ENCODE results near the gene PRMT1. TPM values are rescaled to one million over a fixed set of nuclear protein-coding genes. Genes with fewer than 3 reads are reported as not detected.

The PRMT1 gene
- total and polyA plus RNA-seq, 2 donors (not counting 1 experiment from before 2014, with no cell fraction given) = 175 to 310 TPM

DNA sequence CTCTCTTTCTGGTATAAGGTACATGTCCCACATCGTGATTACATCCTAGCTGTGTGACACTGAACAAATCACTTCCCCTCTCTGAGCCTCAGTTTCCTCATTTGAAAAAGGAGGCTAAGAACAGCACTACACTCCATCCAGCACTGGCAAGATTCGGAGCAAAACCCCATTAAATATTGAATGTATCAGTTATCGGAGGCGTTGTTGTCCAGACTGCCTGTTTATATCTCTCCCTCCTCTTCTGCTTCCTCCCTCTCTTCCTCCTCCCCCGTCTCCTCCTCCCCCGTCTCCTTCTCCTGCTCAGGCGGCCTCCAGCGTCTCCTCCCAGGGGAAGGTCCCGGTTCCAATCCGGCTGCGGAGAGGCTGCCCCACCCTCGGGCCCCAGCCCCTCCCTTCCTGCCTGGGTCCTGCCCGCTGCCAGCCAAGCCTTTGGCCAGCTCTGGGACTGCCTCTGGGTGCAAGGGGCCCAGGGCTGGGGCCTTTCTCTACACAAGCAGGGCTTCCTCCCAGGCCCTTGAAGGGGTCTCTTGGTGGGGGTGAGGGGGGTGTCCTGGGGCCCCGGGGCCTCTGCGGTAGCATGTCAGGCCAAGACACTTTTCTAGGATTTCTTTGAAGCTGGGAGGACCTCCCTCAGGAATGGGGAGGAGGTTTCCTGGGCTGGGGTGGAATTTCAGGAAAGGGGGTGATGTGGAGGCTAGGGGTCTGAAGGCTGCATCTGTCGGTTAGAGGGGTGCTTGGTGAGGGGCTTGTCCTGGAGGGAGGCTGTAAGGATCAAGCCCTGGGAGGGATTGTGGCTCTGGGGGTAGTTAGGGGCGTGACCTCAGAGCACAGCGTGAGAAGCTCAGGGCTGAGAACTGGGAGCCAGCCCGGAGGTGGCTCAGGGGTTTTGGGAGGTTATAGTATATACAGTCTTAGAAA, 39.0 kb upstream of the PRMT1 start:
- intact Hi-C loops (cut with micrococcal nuclease) = no loop called here
- Histone ChIP-seq H4K20me1 (ENCODE audit: control insufficient read depth, insufficient read depth, low read length, poor library complexity, severe bottlenecking) (no peaks in the 10 kb centered on the region), H3K79me2 (ENCODE audit: control insufficient read depth, insufficient read depth, low read length) (peaks cover 22% of the 10 kb centered on the region), H3K4me2 (replicated peaks; ENCODE audit: low read depth, low read length, poor library complexity, severe bottlenecking) (peak overlapping the region; percentile 52), H3K4me1 (ENCODE audit: control insufficient read depth in 2 of 2, insufficient read depth in 2 of 2, low read length in 2 of 2) (peaks cover 31 to 39% of the 10 kb centered on the region in 2 donors), H3K36me3 (replicated peaks in 1 of 2; ENCODE audit: control extremely low read depth in 1 of 2, control insufficient read depth in 1 of 2, extremely low read depth in 1 of 2, insufficient read depth in 2 of 2, low read length in 1 of 2) (no peaks in the 10 kb centered on the region), H3K9ac (ENCODE audit: low read length) (no peak overlapping the region), H3K27me3 (replicated peaks in 1 of 4; ENCODE audit: control extremely low read depth in 1 of 4, control insufficient read depth in 3 of 4, insufficient read depth in 4 of 4, low read length in 3 of 4) (no peaks in the 10 kb centered on the region), H2AFZ (ENCODE audit: insufficient read depth, low read depth, low read length, poor library complexity, severe bottlenecking) (no peak overlapping the region), H3K4me3 (ENCODE audit: control extremely low read depth in 1 of 5, extremely low read depth in 1 of 5, insufficient read depth in 1 of 5, low read depth in 2 of 5, low read length in 4 of 5) (no peak overlapping the region), H3K27ac (ENCODE audit: low read length in 2 of 2) (no peak overlapping the region), H3K9me3 (ENCODE audit: control extremely low read depth in 1 of 3, control insufficient read depth in 2 of 3, insufficient read depth in 1 of 3, low read length in 2 of 3) (no peaks in the 10 kb centered on the region)
- WGBS (ENCODE audit: insufficient coverage) = 24% methylated on average over 15 of the region's 19 CpGs
- no peak for TF ChIP-seq EZH2 (IDR thresholded peaks at IDR 0.05; ENCODE audit: borderline replicate concordance, insufficient read depth, low read depth, low read length, poor library complexity, severe bottlenecking)
- TF ChIP-seq, protein P1, sequence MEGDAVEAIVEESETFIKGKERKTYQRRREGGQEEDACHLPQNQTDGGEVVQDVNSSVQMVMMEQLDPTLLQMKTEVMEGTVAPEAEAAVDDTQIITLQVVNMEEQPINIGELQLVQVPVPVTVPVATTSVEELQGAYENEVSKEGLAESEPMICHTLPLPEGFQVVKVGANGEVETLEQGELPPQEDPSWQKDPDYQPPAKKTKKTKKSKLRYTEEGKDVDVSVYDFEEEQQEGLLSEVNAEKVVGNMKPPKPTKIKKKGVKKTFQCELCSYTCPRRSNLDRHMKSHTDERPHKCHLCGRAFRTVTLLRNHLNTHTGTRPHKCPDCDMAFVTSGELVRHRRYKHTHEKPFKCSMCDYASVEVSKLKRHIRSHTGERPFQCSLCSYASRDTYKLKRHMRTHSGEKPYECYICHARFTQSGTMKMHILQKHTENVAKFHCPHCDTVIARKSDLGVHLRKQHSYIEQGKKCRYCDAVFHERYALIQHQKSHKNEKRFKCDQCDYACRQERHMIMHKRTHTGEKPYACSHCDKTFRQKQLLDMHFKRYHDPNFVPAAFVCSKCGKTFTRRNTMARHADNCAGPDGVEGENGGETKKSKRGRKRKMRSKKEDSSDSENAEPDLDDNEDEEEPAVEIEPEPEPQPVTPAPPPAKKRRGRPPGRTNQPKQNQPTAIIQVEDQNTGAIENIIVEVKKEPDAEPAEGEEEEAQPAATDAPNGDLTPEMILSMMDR (IDR thresholded peaks at IDR 0.05) = no peak
- Mint-ChIP-seq H3K27ac (peak overlapping the region; percentile 46), H3K9me3 (ENCODE audit: insufficient read depth) (no peaks in the 10 kb centered on the region), H3K27me3 (no peaks in the 10 kb centered on the region), H3K4me1 (peaks cover 36% of the 10 kb centered on the region), H3K4me3 (peak overlapping the region; percentile 73)
- ATAC-seq (ENCODE audit: low read depth) (no peak), DNase-seq (no peak)
- ChIA-PET CTCF (interaction anchor here (0.6 kb wide), 1 partner anchor 312 kb away, joined by 3 read pairs; no protein-coding TSS in a partner anchor), POLR2A (interaction anchor here (0.6 kb wide), 1 partner anchor 196 kb away, joined by 3 read pairs; no protein-coding TSS in a partner anchor)

All from B cell (primary cell).